WI38 (cell line): ENCODE results near the gene SPDEF.

ENCODE experiments used
- H3K4me3 ChIP-seq: 2 replicates; pipeline ENCODE4 v1.5.1; 2011; ENCODE audit warnings: low read depth, mild to moderate bottlenecking, control low read depth, low read length
- TF ChIP-seq, protein P1 (sequence below): IDR thresholded peaks from 2 replicates; pipeline ENCODE4 v1.5.1; 2012; ENCODE audit warnings: low read depth, mild to moderate bottlenecking, control low read depth, low read length

The SPDEF gene

DNA sequence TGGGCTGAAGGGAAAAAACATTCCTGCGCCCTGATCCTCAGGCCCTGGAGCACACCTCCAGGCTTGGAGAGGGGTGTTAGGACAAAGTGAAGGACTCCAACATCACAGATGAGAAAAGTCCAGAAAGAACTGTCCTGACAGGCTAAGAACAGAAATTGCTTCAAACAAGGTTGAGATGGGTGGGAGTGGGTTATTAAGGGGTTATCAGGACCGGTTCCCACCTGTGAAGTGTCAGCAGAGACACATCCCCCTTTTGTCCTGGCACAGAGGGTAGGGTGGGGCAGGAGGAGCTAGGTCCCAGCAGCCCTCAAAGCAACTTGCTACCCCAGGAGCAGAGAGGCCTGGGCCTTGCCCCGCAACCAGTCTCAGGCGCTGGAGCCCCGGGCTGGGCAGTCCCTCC lies 3.5 kb downstream of the SPDEF start:
- TF ChIP-seq, protein P1, sequence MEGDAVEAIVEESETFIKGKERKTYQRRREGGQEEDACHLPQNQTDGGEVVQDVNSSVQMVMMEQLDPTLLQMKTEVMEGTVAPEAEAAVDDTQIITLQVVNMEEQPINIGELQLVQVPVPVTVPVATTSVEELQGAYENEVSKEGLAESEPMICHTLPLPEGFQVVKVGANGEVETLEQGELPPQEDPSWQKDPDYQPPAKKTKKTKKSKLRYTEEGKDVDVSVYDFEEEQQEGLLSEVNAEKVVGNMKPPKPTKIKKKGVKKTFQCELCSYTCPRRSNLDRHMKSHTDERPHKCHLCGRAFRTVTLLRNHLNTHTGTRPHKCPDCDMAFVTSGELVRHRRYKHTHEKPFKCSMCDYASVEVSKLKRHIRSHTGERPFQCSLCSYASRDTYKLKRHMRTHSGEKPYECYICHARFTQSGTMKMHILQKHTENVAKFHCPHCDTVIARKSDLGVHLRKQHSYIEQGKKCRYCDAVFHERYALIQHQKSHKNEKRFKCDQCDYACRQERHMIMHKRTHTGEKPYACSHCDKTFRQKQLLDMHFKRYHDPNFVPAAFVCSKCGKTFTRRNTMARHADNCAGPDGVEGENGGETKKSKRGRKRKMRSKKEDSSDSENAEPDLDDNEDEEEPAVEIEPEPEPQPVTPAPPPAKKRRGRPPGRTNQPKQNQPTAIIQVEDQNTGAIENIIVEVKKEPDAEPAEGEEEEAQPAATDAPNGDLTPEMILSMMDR: no peak
- no peak overlapping the region for H3K4me3 ChIP-seq

DNA sequence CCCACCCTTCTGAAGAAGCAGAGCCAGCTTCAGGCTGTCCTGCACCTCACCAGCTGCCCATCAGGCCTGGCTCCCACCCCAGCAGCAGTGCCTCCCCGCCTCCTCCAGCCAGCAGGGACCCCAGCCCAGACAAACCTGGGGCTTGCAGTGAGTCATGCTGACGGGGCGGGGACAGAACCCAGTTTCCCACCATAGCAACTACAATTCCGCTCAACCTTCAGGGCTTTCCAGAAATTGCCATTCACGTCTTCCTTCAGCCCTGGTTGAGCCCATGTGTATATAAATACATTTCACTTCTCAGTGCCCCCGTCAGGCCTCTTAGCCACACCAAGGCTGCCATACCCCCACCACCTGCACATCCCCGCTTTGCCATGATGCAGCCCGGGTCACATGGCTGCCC lies 4.4 kb downstream of the SPDEF start:
- TF ChIP-seq, protein P1: no peak
- H3K4me3 ChIP-seq: no peak overlapping the region

DNA sequence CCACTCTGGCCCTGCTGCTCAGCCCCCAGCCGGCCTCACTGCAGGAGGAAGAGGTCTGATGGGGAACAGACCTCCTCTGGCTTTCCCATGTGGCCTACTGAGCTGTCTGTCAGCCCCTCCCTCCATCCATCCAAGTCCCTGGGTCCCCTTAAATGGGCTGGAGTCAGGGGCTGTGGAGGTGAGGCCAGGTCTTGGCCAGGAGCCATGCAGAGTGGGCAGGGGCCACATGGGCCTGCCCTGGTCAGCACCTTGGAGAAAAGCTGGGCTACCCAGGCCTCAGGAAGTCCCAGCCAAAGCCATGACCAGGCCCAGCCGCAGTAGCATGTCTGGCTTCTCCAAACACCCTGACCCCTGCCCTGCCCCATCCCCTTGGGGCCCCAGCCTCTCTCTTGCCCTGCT lies 6.3 kb downstream of the SPDEF start:
- H3K4me3 ChIP-seq: no peak overlapping the region
- TF ChIP-seq, protein P1: no peak

DNA sequence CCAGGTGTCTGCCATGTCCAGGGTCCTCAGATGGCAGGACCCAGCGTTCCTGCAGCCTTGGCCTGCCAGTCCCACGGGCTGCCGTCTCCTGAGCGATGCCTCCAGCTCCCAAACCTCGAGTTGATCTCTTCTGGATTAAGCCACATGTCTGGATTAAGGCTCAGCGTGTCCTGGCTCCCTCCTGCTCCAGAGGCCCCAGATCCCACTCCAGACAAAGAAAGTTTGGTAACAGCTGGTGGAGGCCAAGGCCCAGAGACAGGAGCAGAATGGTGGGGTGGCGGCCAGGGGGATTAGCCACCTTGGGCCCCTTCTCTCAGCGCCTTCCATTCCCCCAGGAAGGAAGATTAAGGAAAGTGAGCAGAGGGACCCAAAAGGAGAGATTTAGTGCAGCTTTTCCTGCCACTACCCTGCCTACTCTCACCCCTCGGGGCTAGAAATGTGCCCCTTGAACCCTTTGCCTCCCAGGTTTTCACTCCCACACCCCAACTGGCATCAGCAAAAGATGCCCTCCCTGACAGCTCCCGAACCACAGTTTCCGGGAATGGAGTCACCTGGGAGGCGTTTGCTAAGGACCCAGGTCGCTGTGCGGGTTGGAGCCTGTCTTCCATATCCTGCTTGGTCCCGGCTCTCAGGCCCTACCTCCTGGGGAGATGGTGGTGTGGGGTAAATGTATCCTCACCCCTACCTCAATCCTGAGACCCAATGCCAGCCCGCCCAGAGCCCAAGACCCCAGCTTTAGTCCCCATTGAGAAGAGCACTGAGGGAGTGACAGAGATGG lies 6.9 kb downstream of the SPDEF start:
- TF ChIP-seq, protein P1: no peak
- H3K4me3 ChIP-seq: no peak overlapping the region

DNA sequence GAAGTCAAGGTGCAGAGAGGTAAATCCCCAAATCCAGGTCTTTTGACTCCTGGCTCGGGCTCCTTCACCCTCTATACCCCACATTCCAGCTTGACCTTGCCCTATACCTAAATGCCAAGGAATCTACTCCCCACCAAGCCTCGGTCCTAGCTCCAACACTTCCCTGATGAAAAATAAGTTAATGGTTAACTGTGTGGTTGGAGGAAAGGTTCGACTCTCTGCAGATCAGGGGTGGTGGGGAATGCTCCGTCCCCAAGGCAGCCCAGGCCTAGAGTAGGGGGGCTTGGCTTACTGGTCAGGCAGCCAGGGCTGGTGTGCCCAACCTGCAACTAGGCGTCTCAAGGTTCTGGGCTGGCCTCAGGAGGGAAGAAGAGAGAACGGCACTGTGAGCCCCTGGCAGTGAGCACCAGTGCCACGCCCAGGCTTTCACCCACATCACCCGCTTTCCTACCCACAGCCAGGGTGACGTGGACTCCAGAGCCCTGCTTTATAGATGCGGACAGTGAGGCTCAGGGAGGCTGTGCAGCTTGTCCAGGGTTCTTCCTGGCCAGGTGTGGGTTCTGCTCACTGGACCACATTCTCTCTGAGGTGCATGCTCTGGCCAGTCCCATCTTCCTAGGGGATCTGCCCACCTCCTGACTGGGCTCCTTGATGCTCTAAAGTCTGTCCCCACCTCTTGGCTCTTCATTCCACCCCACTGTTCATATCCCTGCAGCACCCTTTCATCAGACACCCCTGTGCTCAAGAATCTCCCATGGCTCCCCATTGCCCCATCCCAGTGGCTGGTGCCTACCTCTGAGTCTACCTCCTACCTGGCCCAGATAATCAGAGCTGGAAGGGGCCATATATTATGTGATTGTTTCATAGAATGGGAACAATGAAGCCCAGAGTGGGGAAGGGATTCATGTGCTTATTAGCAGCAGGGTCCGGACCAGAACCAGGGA lies 8.2 kb downstream of the SPDEF start:
- H3K4me3 ChIP-seq: no peak overlapping the region
- TF ChIP-seq, protein P1: no peak

DNA sequence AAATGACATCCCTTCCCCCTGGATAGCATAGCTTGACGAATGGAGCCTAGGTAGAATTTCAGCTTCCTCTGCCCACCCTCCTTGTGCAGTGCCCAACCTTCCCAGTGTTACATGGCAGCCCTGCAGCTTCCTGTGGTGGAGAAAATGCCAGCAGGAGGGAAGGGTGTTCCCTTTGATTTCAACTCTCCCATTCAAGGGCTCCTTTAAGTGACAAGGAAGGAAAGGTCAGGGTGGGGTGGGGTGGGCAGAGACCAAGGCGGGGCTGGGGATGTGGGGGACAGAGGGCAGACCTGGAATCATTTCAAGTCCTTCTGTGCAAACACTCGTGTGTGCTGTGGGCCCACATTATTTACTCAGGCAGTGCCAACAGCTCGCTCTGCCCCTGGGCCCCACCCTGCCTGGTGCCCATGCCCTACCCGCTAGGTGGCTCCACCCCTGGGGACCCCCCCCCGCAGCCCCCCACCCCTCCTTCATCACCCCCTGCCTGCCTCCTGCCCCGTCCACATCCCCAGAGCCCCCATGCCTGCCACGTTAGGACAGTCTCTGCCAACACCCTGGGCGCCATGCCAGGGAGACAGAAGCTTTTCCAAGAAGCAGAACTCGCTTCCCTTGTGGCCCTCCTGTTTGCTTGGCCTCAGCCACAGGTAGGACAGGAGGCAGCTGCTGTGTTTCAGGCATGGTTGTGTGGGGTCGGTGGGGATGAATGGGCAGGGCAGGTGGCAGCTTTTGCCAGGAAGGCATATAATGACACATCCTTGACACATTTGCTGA lies 9.4 kb downstream of the SPDEF start:
- no peak overlapping the region for H3K4me3 ChIP-seq
- TF ChIP-seq, protein P1: no peak
